H9 (cell line): ENCODE results near the gene KIT. TPM values are rescaled to one million over a fixed set of nuclear protein-coding genes. Genes with fewer than 3 reads are reported as not detected.

Experiments
- DNase-seq: peaks from one replicate; pipeline ENCODE4 v3.0.0-alpha.2; 2017
- H2AFZ ChIP-seq: one replicate; pipeline ENCODE4 v1.6.1; 2013; ENCODE audit warnings: mild to moderate bottlenecking, low read length, control low read depth, moderate library complexity
- H2AK5ac ChIP-seq: 2 replicates; pipeline ENCODE4 v1.6.1; 2013; ENCODE audit warnings: low read length, control low read depth, mixed read lengths; ENCODE audit not compliant: insufficient read length
- H2BK120ac ChIP-seq: one replicate; pipeline ENCODE4 v1.6.1; 2013; ENCODE audit warnings: low read depth, mild to moderate bottlenecking, low read length, control low read depth, inconsistent platforms; ENCODE audit not compliant: poor library complexity, severe bottlenecking
- H2BK12ac ChIP-seq: 2 replicates; pipeline ENCODE4 v1.6.1; 2013; ENCODE audit warnings: low read length, control low read depth, mixed read lengths, low read depth; ENCODE audit not compliant: insufficient read length
- H2BK15ac ChIP-seq: 2 replicates; pipeline ENCODE4 v1.6.1; 2013; ENCODE audit warnings: low read depth, low read length, control low read depth
- H2BK20ac ChIP-seq: one replicate; pipeline ENCODE4 v1.6.1; 2013; ENCODE audit warnings: low read depth, mild to moderate bottlenecking, low read length, control low read depth, inconsistent platforms; ENCODE audit not compliant: poor library complexity, severe bottlenecking
- H2BK5ac ChIP-seq: 2 replicates; pipeline ENCODE4 v1.6.1; 2013; ENCODE audit warnings: low read length, control low read depth, mixed read lengths; ENCODE audit not compliant: insufficient read length
- H3K14ac ChIP-seq: 2 replicates; pipeline ENCODE4 v1.6.1; 2013; ENCODE audit warnings: low read length, control low read depth; ENCODE audit not compliant: insufficient read depth
- H3K18ac ChIP-seq: 2 replicates; pipeline ENCODE4 v1.6.1; 2013; ENCODE audit warnings: low read depth, mild to moderate bottlenecking, mixed read lengths, low read length, control low read depth; ENCODE audit not compliant: insufficient read length
- H3K23ac ChIP-seq: 2 replicates; pipeline ENCODE4 v1.6.1; 2013; ENCODE audit warnings: low read length, control low read depth, mixed read lengths, low read depth; ENCODE audit not compliant: insufficient read length
- H3K23me2 ChIP-seq: 2 replicates; pipeline ENCODE4 v1.6.1; 2013; ENCODE audit warnings: low read depth, mild to moderate bottlenecking, mixed read lengths, low read length, control low read depth; ENCODE audit not compliant: insufficient read length, poor library complexity, severe bottlenecking
- H3K27ac ChIP-seq: 2 replicates; pipeline ENCODE4 v1.5.1; 2013; ENCODE audit warnings: low read length, control low read depth, mixed read lengths, low read depth; ENCODE audit not compliant: insufficient read length
- H3K27me3 ChIP-seq: 2 replicates; pipeline ENCODE4 v1.6.1; 2013; ENCODE audit warnings: low read length, control low read depth, inconsistent platforms; ENCODE audit not compliant: insufficient read depth
- H3K4ac ChIP-seq: 2 replicates; pipeline ENCODE4 v1.6.1; 2013; ENCODE audit warnings: low read depth, mild to moderate bottlenecking, control low read depth, inconsistent platforms, low read length, moderate library complexity
- H3K4me1 ChIP-seq: 2 replicates; pipeline ENCODE4 v1.6.1; 2013; ENCODE audit warnings: low read length, control low read depth, inconsistent platforms; ENCODE audit not compliant: insufficient read depth
- H3K4me2 ChIP-seq: 2 replicates; pipeline ENCODE4 v1.6.1; 2013; ENCODE audit warnings: low read length, control low read depth, mixed read lengths; ENCODE audit not compliant: insufficient read length, insufficient read depth
- H3K56ac ChIP-seq: 2 replicates; pipeline ENCODE4 v1.6.1; 2013; ENCODE audit warnings: low read depth, mild to moderate bottlenecking, mixed read lengths, low read length, control low read depth; ENCODE audit not compliant: insufficient read length
- H3K79me1 ChIP-seq: 2 replicates; pipeline ENCODE4 v1.6.1; 2013; ENCODE audit warnings: low read depth, mild to moderate bottlenecking, moderate library complexity, low read length, control low read depth, inconsistent platforms; ENCODE audit not compliant: insufficient read depth, poor library complexity, severe bottlenecking
- H3K79me2 ChIP-seq: 2 replicates; pipeline ENCODE4 v1.6.1; 2013; ENCODE audit warnings: low read length, control low read depth, inconsistent platforms; ENCODE audit not compliant: insufficient read depth
- H3K9ac ChIP-seq: 2 replicates; pipeline ENCODE4 v1.6.1; 2013; ENCODE audit warnings: low read length, control low read depth, mixed read lengths; ENCODE audit not compliant: insufficient read length; ENCODE audit errors: extremely low read depth
- H3K9me3 ChIP-seq: one replicate; pipeline ENCODE4 v1.6.1; 2013; ENCODE audit warnings: low read depth, low read length, inconsistent platforms; ENCODE audit not compliant: control insufficient read depth
- H3T11ph ChIP-seq: one replicate; pipeline ENCODE4 v1.6.1; 2013; ENCODE audit warnings: mild to moderate bottlenecking, low read length, control low read depth, inconsistent platforms
- H4K20me1 ChIP-seq: one replicate; pipeline ENCODE4 v1.6.1; 2013; ENCODE audit not compliant: control insufficient read depth, insufficient read length, insufficient read depth
- H4K5ac ChIP-seq: 2 replicates; pipeline ENCODE4 v1.6.1; 2013; ENCODE audit warnings: low read depth, mild to moderate bottlenecking, mixed read lengths, low read length, control low read depth; ENCODE audit not compliant: insufficient read length
- H4K8ac ChIP-seq: replicated peaks from 2 replicates; pipeline ENCODE4 v1.6.1; 2013; ENCODE audit warnings: low read length, control low read depth, mixed read lengths, low read depth; ENCODE audit not compliant: insufficient read length
- H4K91ac ChIP-seq: 2 replicates; pipeline ENCODE4 v1.6.1; 2013; ENCODE audit warnings: low read depth, mild to moderate bottlenecking, moderate library complexity, mixed read lengths, low read length, control low read depth; ENCODE audit not compliant: insufficient read length
- H3K27ac Mint-ChIP-seq, 3 experiments: 2 replicates in 2 of 3; 3 replicates in 1 of 3; pipeline ENCODE4 v1.8.0; 2020 to 2021; ENCODE audit warnings: mixed read lengths in 3 of 3, mild to moderate bottlenecking in 1 of 3, moderate library complexity in 1 of 3
- H3K27me3 Mint-ChIP-seq: 2 replicates; pipeline ENCODE4 v1.8.0; 2021; ENCODE audit warnings: low read depth, mild to moderate bottlenecking, moderate library complexity, mixed read lengths
- H3K36me3 Mint-ChIP-seq, 3 experiments: 2 replicates in 2 of 3; 3 replicates in 1 of 3; pipeline ENCODE4 v1.8.0; 2020 to 2021; ENCODE audit warnings: low read depth in 3 of 3, mixed read lengths in 3 of 3; ENCODE audit not compliant: insufficient read depth in 1 of 3
- H3K4me1 Mint-ChIP-seq, 2 experiments: 2 replicates each; pipeline ENCODE4 v1.8.0; 2020; ENCODE audit warnings: mixed read lengths in 2 of 2
- H3K4me3 Mint-ChIP-seq, 2 experiments: 2 replicates in 1 of 2; 3 replicates in 1 of 2; pipeline ENCODE4 v1.8.0; 2020 to 2021; ENCODE audit warnings: mild to moderate bottlenecking in 2 of 2, mixed read lengths in 2 of 2, moderate library complexity in 1 of 2
- H3K9me3 Mint-ChIP-seq, 2 experiments: 2 replicates in 1 of 2; 3 replicates in 1 of 2; pipeline ENCODE4 v1.8.0; 2020; ENCODE audit warnings: mild to moderate bottlenecking in 2 of 2, mixed read lengths in 2 of 2, moderate library complexity in 1 of 2
- CTCF ChIP-seq: fragments of 200-600 bp; sonication (generic); conservative IDR thresholded peaks from 3 replicates; pipeline ENCODE4 v1.8.0; 2021; ENCODE audit warnings: antibody characterized with exemption, mild to moderate bottlenecking
- WGBS: extraction: QIAGEN DNeasy Blood & Tissue Kit; methylation state at CpG from one replicate; pipeline ENCODE4 v1.1.7; 2013; ENCODE audit warnings: missing lambda C conversion rate, low lambda C conversion rate, mixed read lengths; ENCODE audit not compliant: insufficient read length; ENCODE audit errors: extremely low coverage; 5-methylcytosine and 5-hydroxymethylcytosine counted together
- total RNA-seq: library from RNA; stranded (reverse); gene quantifications from 2 replicates; pipeline ENCODE4 v1.2.1, GENCODE V29; 2021

KIT gene
- total RNA-seq, 1 experiment from 2014 or later: 6.7 TPM

- H2BK20ac ChIP-seq: no peak overlapping the region
- no peak overlapping the region for H4K91ac ChIP-seq
- Mint-ChIP-seq H3K4me3 (no peak overlapping the region), H3K27ac (no peak overlapping the region), H3K36me3 (peaks cover 3 to 37% (median 17%) of the 10 kb centered on the region in 3 experiments; a peak in 6 of 7 replicates), H3K9me3 (no peaks in the 10 kb centered on the region), H3K4me1 (peaks cover 6 to 8% of the 10 kb centered on the region in 2 experiments), H3K27me3 (no peaks in the 10 kb centered on the region)
- H2AK5ac ChIP-seq: no peak overlapping the region
- H3K9me3 ChIP-seq: no peaks in the 10 kb centered on the region
- H3K23me2 ChIP-seq: no peaks in the 10 kb centered on the region
- no peaks in the 10 kb centered on the region for H3K79me1 ChIP-seq
- no peak for TF ChIP-seq CTCF
- no peak overlapping the region for H3K23ac ChIP-seq
- no peaks in the 10 kb centered on the region for H4K20me1 ChIP-seq
- no peak overlapping the region for H2BK12ac ChIP-seq
- no peak overlapping the region for H3K4ac ChIP-seq
- H3K4me1 ChIP-seq: peaks cover 4% of the 10 kb centered on the region; the same call in 1 of the 2 replicates
- no peak overlapping the region for H3K56ac ChIP-seq
- no peak overlapping the region for H3K18ac ChIP-seq
- H3K27ac ChIP-seq: no peak overlapping the region
- no peak overlapping the region for H4K5ac ChIP-seq
- no peak overlapping the region for H3K14ac ChIP-seq
- no peak for DNase-seq
- H2BK120ac ChIP-seq: no peak overlapping the region
- H3K9ac ChIP-seq: no peak overlapping the region
- H2BK5ac ChIP-seq: no peak overlapping the region
- WGBS: no CpG with 5 or more reads among the region's 3 CpGs
- H3K79me2 ChIP-seq: no peaks in the 10 kb centered on the region
- H3K4me2 ChIP-seq: no peak overlapping the region
- no peak overlapping the region for H2BK15ac ChIP-seq
- no peaks in the 10 kb centered on the region for H3K27me3 ChIP-seq
- no peak overlapping the region for H4K8ac ChIP-seq
- no peak overlapping the region for H2AFZ ChIP-seq
- H3T11ph ChIP-seq: no peak overlapping the region
Observed at GRCh38 chr4:54731552-54731951, 73.8 kb downstream of the KIT start.
